Fibroblast of skin of abdomen (primary cell): ENCODE results near the gene TSPAN18.

Experiments
- DNase-seq: peaks from one replicate; pipeline ENCODE4 v3.0.0-alpha.2; 2013

TSPAN18 gene

DNA sequence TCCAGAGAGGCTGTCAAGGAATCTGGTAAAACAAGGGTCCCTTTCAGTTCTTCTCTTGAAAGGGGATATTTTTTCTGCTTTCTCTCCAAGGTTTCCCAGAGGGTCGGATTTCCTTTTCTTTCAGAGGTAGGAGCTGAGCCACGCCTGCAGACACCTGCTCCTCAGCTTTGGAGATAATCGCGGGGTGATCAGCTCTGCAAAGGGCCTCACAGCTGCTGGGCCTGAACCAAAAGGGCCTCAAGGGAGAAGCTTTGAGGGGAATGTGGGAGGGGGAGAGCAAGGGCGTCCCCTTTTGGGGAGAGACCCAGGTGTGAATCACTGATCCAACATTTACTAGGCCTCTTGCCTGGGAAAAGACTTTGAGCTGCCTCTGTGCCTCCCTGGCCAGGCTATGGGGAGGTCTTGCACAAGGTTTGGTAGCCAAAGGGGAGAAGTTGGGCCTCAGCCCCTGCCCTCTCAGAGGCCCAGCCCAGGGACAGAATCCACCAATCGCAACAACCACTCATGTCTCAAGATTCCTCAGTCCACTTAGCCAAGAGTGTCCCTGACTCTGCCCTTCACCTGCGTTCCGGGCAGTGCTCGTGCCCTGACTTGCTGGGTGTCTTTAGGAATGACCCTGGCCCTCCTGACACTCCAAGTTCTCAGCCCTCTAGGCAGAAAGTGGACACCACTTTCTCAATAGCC lies 237.9 kb downstream of the TSPAN18 start:
- no peak for DNase-seq

DNA sequence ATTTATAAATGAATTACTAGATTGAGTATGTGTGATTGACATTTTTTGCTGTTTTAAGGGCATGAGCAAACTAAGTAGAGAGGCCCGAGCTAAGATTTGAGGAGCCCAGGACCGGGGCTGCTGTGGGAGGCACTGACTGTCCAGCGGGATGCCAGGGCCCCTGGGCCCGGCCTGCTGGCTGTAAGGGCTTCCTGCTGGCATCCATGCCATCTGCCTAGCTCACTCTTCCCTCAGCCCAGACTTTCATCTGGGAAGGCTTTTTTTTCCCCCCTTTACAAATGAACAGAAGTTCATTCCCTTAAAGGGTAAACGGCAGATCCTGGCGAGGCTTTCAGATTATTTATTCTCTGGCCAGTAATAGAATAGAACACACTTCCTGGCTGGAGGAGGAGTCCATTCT lies 239.9 kb downstream of the TSPAN18 start:
- DNase-seq: no peak

DNA sequence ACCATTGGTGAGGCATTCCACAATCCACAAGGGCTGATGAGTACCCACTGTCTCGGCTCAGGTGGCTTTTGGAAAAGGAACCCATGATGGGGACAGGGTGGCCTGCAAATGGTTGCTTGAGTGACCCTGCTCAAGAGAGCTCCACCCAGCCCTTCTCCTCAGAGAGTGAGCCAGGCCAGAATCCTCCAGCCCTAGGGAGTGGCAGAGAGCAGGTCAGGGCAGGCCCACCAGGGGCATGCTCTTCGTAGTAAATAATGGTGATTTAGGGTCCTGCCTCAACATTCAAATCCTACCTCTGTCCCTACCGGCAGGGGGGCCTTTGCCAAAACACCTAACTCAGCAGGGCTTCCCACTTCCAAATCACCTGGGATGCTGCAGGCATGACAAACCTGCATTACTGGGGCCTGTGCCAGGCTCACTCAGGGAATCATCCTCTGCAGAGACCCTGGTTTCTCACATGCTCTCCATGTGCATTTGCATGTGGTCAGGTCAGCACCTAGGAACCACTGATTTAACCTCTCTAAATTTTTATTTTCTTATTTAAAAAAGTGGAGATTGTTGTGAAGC lies 241.3 kb downstream of the TSPAN18 start:
- DNase-seq: no peak

DNA sequence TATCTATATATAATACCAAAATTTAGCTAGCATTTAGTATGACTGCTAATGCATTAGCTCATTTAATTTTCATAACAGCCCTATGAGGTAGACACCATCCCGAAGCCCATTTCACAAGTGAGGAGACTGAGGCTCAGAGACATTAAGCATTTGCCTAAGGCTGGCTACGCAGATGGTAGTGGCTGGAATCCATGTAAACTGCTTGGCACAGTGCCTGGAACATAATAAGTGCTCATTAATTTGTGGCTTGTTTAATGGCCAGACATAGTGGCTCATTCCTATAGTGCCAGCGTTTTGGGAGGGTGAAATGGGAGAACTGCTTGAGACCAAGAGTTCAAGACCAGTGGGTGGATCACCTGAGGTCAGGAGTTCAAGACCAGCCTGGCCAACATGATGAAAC lies 241.7 kb downstream of the TSPAN18 start:
- DNase-seq: no peak

DNA sequence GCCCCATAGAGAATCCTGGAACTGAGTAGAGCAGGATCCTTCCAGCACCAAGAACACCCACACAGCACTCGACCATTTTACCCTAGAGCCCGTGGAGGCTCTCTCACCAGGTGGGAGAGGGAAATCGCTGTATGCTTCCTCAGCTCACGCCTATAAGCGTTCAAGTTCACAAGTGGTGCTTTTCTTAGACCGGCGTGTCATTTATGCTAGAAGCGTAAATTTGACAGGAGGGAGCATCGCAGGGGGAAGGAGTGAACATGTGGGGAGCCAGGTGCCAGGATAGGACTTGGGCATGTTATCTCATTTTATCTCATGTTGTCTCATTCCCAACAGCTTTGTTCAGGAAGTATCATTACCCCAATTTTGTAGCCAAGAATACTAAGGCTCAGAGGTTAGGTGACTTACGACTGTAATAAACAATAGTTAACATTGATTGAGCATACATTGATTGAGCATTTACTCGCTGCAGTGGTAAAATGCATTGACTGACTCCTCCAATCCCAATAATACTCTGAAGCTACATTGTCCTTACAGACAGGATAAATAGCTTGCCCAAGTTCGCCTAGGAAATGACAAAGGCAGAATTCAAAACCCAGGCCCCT lies 243.0 kb downstream of the TSPAN18 start:
- DNase-seq: no peak

DNA sequence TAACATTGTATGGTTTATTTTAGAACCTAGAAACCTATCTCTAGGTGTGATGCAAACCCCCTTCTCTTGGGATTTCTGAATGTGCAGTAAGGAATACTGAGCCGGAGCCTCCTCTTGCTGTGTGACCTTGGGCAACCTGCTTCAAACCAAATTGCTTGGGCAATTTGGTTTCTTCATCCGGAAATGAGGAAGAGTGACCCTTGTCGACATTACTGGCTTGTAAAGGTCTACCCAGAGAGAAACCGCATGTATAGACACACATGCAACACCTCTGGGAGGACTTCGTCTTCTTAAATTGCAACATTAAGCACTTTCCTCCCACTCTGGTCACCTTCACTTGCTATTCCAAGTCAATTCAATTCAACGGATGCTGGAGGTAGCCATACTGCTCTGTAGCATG lies 243.5 kb downstream of the TSPAN18 start:
- no peak for DNase-seq

DNA sequence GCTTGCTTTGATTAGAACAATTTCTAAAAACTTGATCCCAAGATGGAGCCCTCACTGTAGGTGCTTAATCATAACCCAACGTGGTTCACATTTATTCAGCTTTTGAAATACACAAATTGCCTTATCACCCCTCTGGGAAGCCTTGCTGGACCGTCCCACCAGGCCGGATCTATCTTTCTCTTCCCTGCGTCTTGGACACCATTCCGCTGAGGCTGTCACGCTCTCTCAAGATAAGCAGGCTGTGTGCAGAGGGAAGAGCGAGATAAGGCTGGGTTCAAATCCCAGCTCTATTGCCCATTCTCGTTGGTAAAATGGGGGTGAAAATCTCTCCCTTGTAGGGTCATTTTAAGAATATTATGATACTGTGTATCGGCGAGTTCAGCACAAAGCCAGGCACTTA lies 244.4 kb downstream of the TSPAN18 start:
- DNase-seq: no peak

DNA sequence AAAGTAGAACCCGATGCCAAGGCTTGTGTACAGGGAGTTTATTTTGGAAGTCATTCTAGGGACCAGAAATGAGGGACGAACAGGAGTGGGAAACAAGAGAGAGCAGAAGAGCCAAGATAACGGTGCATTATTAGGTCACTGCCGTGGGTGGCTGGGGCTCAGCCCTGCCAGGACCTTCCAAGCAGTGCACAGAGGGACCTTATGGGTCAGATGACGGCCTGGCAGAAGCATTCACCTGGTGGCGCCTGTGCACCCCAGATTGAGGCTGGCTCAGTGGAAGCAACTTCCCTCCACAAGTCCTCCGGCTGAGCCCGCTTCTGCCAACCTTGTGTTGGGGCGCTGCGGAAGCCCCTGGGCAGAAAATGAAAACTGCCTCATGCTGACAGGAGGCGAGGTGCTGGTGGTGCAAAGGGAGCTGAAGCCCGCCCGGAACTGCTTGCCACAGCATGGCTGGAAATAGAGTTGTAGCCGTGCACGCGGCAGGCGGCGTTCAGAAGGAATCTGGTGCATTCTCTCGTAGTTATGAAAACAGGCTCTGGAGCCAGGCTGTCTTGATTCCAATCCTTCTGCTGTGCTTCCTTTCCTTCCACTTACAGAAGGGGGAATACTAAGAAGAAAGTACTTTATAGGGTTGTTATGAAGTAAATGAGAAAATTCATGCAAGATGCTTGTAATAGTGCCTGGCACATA lies 246.1 kb downstream of the TSPAN18 start:
- DNase-seq: no peak

DNA sequence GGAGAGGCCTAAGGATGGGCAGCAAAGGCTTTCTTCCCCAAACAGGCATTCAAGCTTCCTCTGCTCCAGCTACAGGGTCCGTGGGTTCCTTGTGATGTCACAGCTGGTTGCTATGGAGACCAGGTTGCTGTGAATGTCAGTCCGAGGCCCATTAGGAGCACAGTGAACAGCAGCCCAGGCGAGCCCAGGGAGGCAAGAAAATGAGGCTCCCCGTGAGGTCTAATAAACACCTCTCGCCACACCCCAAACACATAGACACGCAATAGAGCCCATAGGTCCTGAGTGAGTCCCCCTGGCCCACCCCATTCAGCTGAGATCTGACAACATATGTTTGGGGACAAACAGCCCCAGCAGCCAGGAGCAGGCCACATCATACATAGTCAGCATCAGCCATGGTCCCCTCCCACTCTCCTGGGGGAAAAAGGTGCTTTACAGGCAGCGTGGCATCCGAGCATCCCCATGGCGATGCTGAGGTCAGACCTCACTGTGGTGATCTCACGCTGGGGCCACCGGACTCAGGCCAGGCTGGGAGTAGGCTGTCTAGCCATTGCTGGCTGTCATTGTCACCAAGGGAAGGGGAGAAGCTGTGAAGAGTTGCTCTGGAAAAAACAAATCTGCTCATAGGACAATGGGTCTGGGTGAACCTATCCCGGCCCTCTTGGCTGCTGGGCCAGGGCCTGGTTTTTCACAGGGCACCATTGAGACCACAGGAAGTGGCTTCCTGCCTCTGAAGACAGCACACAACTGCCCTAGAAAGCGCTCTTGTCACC lies 247.1 kb downstream of the TSPAN18 start:
- DNase-seq: no peak

DNA sequence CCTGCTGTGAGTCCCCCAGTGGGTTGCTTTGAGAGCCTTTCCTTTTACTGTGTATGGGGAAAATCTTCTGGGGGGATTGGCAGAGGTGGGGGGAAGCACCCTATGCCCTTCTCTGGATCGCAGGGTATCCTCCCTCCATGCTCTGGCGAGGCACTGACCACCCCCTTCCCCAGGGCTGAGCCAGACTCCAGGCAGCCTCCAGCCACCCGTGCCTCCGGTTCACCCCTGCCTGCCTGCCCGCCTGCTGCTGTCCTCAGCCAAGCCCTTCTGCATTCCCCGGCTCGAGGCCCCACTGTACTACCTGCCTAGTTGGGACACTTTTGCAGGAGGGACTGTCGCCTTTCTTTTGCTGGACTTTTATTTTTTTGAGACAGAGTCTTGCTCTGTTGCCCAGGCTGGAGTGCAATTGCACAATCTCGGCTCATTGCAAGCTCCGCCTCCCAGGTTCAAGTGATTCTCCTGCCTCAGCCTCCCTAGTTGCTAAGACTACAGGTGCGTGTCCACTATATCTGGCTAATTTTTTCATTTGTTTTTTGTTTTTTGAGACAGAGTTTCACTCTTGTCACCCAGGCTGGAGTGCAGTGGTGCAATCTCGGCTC lies 247.7 kb downstream of the TSPAN18 start:
- DNase-seq: no peak

DNA sequence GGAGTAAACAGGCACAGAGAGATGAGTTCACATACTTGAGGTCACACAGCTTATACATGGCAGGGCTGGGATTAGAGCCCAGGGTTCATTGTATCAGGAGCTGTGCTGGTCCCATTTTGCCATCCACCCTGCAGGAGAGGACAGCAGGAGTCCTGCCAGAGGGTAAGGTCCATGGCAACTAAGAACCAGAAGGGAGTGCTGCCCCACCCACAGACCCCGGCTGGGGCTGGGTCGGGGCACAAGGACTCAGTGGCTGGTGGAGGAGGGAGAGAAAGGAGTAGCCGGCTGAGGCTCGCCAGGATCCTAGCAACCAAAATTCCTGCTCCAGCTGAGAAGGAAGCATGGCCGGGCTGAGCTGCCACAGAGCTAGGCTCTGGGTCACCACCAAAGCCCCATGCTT lies 249.8 kb downstream of the TSPAN18 start:
- no peak for DNase-seq

DNA sequence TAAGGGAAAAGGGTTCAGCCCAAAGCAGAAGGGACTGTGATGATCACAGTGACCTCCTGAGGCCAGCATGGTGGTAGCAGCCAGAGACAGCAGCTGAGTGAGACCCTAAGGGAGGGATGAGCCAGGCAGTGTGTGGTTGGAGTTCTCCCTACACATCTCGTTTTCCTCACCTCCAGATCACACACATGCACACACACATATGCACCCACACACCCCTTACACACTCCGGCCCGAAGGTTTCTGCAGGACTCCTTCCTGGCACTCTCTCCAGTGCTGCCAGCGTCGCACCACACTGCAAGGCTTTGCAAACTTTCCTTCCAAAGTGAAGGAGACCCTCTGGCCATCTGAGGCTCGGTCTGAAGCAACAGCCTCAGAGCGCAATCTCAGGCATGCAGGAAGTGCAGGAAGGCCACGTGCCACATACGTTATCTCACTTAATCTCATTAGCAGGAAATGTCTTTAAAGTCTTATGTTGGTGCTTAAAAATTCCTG lies 250.8 kb downstream of the TSPAN18 start:
- no peak for DNase-seq

DNA sequence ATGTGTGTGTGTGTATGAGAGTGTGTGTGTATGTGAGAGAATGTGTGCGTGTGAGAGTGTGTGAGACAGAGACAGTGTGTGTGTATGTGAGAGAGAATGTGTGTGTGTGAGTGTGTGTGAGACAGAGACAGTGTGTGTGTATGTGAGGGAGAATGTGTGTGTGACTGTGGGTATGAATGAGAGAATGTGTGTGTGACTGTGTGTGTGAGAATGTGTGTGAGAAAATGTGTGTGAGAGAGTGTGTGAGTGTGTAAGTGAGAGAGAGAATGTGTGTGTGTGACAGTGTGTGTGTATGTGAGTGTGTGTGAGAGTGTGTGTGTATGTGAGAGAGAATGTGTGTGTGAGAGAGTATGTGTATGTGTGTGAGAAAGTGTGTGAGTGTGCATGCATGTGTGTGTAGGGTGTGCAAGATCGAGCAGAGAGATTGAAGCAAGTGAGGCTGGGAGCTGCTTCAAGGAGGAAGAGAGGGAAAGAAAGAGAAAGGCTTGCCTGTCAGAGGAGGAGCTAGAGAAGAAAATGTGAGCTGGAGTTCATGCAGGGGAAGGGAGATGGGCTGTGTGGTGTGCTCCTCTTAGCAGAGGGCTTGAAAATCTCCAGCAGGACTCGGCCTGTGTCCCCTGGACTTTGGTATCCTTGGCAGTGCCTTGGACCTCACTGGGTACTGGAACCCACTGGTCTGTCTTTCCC lies 251.7 kb downstream of the TSPAN18 start:
- DNase-seq: no peak

DNA sequence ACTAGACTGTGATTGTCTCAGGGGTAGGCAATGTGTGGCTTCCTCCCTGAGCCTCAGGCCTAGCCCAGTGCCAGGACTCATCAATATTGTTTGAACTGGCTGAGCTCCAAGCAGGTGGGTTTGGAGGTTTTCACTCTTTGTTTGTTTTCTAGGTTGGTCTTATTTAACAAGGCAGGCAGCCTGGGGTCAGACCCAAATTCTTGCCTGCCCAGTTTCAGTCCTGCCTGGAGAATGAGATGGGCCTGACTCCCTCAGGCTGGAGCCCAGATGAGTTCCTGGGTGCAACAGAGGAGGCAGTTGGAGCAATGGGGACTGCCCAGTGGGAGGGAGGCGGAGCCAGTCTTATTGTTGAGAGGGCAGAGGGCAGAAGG lies 252.2 kb downstream of the TSPAN18 start:
- no peak for DNase-seq

DNA sequence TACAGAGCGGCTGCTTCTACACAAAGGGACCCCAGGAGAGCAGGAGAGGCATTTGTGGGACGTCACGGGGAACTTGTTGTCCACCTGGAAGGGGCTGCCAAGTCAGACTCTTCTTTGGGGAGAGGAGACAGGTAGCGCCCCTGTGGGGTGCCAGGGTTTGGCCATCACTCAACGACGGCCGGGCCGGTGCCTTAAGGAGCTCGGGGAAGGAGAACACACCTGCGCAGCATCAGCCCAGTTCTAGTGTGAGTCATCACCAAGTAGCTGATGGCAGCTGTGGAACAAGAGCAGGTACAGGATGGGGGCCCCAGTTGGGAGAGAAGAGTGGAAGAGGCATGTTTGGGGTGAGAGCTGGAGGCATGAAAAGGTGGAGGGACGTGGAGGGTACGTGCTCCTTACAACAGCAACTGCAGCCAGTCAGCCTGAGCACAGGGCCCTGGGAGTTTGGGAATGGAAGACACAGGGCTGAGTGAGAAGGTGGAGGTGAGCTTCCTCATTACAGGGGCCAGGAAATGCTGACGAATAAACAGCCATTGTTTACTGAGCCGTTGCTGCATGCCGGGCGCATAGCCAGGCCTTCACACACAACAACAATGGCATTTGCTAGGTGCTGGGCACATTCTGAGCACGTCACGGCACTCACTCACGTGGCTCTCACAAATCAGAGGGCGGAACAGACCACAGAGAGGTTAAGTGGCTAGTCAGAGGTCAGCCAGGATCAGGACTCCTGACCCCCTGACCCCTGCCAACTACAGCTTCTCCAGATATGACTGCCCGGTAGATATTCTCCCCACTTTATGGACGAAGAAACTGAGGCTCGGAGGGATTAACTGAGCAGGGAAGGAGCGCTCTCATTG lies 253.0 kb downstream of the TSPAN18 start:
- DNase-seq: no peak

DNA sequence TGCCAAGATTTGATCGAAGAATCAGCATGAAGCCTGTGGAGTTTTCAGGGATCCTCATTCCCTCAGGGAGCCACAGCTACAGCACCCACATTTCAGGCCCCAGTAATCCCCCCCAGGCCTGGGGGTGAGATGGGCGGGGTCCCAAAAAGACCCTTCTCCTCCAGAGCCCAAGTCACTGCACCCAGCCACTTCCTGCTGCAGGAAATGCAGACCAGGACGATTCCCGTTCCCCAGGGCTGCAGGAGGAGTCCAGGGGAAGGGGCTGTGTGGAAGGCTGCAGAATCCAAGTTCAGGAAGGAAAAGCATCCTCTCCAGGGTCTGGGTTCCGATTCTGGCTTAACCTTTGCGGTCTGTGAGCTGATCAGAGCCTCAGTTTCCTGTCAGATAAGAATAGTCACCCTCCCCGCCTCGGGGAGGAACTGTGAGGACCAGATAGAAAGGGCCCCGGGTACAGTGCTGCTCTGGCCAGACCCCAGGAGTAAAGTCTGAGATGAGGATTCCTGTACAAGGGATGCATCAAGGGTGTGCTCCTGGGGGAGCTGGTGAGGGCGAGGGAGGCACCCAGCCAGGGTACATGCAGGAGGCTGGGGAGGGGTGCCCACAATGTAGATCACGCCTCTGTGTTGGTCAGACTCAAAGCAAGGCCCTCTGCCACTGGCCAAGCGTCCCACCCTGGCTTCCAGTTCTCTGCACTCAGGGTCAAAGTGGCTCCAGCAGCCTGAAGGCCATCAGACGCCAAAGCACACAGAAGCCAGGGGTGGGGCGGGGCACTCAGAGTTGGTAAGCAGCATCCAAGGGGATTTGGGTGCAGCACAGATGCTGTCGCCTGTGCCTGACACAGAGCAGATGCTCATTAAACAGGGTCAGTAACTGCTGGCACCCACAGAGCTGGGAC lies 254.0 kb downstream of the TSPAN18 start:
- DNase-seq: no peak
